ENCODE measurements around the gene ZP1. TPM values are rescaled to one million over a fixed set of nuclear protein-coding genes. Genes with fewer than 3 reads are reported as not detected.

Gene ZP1
- total and polyA plus RNA-seq, 2 of the 13 experiments (the other 11 are each of a cell fraction or from before 2014, with no cell fraction given): 0.16 TPM; not detected in 1

DNA sequence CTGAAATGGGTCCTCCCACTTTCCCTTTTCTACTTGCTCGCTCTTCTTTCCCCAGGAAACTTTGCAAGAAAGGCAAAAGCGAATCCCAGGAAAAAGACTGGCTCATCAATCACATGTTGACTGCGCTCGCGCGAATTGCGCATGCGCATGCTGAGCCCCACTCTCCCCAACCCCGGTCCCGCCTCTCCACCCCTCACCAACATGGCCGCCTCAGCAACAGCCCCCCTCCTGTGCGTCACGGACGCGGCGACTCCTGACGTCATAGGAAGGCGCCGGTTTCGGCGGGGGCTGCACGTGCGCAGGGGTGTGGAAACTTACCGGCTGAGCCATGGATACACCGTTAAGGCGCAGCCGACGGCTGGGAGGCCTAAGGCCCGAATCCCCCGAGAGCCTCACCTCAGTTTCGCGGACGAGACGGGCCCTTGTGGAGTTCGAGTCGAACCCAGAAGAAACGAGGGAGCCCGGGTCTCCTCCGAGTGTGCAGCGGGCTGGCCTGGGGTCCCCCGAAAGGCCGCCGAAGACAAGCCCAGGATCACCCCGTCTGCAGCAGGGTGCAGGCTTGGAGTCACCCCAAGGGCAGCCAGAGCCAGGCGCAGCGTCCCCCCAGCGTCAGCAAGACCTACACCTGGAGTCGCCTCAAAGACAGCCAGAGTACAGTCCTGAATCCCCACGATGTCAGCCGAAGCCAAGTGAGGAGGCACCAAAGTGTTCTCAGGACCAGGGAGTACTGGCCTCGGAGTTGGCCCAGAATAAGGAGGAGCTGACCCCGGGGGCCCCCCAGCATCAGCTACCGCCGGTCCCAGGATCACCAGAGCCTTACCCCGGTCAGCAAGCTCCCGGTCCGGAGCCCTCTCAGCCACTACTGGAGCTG is 25.3 kb upstream of the ZP1 start, which contains the start of gene CCDC86 (continued):
- TF ChIP-seq GFI1 (CRISPR knock-in tag; IDR thresholded peaks at IDR 0.05; ENCODE audit: borderline replicate concordance): peak; percentile 69; the same call in 1 of the 2 replicates
- TF ChIP-seq JUNB (CRISPR knock-in tag; IDR thresholded peaks at IDR 0.05; ENCODE audit: borderline replicate concordance): no peak
- TF ChIP-seq BORCS8-MEF2B (CRISPR knock-in tag; IDR thresholded peaks at IDR 0.05): peak; percentile 90
- peak; percentile 92 for TF ChIP-seq GABPB1 (CRISPR knock-in tag; IDR thresholded peaks at IDR 0.05)
- TF ChIP-seq SMAD9 (CRISPR knock-in tag; IDR thresholded peaks at IDR 0.05): peak; percentile 92
- TF ChIP-seq, protein P1, sequence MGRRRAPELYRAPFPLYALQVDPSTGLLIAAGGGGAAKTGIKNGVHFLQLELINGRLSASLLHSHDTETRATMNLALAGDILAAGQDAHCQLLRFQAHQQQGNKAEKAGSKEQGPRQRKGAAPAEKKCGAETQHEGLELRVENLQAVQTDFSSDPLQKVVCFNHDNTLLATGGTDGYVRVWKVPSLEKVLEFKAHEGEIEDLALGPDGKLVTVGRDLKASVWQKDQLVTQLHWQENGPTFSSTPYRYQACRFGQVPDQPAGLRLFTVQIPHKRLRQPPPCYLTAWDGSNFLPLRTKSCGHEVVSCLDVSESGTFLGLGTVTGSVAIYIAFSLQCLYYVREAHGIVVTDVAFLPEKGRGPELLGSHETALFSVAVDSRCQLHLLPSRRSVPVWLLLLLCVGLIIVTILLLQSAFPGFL (CRISPR knock-in tag; IDR thresholded peaks at IDR 0.05): no peak
- peak; percentile 67; the same call in 1 of the 2 replicates for TF ChIP-seq SOX5 (CRISPR knock-in tag; IDR thresholded peaks at IDR 0.05; ENCODE audit: borderline replicate concordance)
- TF ChIP-seq ZSCAN20 (CRISPR knock-in tag; IDR thresholded peaks at IDR 0.05; ENCODE audit: borderline replicate concordance): no peak
- TF ChIP-seq, protein P2, sequence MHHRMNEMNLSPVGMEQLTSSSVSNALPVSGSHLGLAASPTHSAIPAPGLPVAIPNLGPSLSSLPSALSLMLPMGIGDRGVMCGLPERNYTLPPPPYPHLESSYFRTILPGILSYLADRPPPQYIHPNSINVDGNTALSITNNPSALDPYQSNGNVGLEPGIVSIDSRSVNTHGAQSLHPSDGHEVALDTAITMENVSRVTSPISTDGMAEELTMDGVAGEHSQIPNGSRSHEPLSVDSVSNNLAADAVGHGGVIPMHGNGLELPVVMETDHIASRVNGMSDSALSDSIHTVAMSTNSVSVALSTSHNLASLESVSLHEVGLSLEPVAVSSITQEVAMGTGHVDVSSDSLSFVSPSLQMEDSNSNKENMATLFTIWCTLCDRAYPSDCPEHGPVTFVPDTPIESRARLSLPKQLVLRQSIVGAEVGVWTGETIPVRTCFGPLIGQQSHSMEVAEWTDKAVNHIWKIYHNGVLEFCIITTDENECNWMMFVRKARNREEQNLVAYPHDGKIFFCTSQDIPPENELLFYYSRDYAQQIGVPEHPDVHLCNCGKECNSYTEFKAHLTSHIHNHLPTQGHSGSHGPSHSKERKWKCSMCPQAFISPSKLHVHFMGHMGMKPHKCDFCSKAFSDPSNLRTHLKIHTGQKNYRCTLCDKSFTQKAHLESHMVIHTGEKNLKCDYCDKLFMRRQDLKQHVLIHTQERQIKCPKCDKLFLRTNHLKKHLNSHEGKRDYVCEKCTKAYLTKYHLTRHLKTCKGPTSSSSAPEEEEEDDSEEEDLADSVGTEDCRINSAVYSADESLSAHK (CRISPR knock-in tag; IDR thresholded peaks at IDR 0.05; ENCODE audit: borderline replicate concordance): no peak
- no peak for TF ChIP-seq ZFAT (CRISPR knock-in tag; conservative IDR thresholded peaks at IDR 0.05)
- no peak for TF ChIP-seq MTF2 (CRISPR knock-in tag; IDR thresholded peaks at IDR 0.05; ENCODE audit: borderline replicate concordance)
- no peak; a peak in 1 of 4 replicates for TF ChIP-seq MAFK (conservative IDR thresholded peaks at IDR 0.05 in 1 of 2, IDR thresholded peaks at IDR 0.05 in 1 of 2; ENCODE audit: low read length in 2 of 2)
- no peak for TF ChIP-seq TEAD2 (CRISPR knock-in tag; IDR thresholded peaks at IDR 0.05)
- peak; percentile 83 for TF ChIP-seq POLR2G (IDR thresholded peaks at IDR 0.05; ENCODE audit: low read depth, low read length)
- no peak for TF ChIP-seq ZNF468 (CRISPR knock-in tag; IDR thresholded peaks at IDR 0.05)
- TF ChIP-seq, protein P3, sequence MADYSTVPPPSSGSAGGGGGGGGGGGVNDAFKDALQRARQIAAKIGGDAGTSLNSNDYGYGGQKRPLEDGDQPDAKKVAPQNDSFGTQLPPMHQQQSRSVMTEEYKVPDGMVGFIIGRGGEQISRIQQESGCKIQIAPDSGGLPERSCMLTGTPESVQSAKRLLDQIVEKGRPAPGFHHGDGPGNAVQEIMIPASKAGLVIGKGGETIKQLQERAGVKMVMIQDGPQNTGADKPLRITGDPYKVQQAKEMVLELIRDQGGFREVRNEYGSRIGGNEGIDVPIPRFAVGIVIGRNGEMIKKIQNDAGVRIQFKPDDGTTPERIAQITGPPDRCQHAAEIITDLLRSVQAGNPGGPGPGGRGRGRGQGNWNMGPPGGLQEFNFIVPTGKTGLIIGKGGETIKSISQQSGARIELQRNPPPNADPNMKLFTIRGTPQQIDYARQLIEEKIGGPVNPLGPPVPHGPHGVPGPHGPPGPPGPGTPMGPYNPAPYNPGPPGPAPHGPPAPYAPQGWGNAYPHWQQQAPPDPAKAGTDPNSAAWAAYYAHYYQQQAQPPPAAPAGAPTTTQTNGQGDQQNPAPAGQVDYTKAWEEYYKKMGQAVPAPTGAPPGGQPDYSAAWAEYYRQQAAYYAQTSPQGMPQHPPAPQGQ (CRISPR knock-in tag; IDR thresholded peaks at IDR 0.05; ENCODE audit: borderline replicate concordance): no peak
- TF ChIP-seq TBX2 (CRISPR knock-in tag; IDR thresholded peaks at IDR 0.05; ENCODE audit: borderline replicate concordance): peak; percentile 92
- TF ChIP-seq ZNF773 (CRISPR knock-in tag; IDR thresholded peaks at IDR 0.05; ENCODE audit: borderline replicate concordance): no peak
